DMS 273 treated with DMSO at 0.1 percent for 48 hours (cell line): ENCODE data around the gene PLAU.

Experiments used
- DNase-seq: peaks from one replicate; lab custom pipeline; 2025; lab: John Stamatoyannopoulos, UW

The PLAU gene

GRCh38 chr10:73910764-73911552, at the start of gene PLAU:
Gene PLAU (plus strand): TSS chr10:73911132. CDS start chr10:73911556, 424 bp downstream.
- no peak for DNase-seq

GRCh38 chr10:73862011-73862410, 48.9 kb upstream of the PLAU start:
- no peak for DNase-seq

- no peak for DNase-seq
Measured at GRCh38 chr10:73863039-73863817, 47.7 kb upstream of the PLAU start.

- no peak for DNase-seq
Measured at GRCh38 chr10:73864229-73864628, 46.7 kb upstream of the PLAU start.

- no peak for DNase-seq
Measured at GRCh38 chr10:73865107-73865458, 45.8 kb upstream of the PLAU start.

- DNase-seq = no peak
Measured at GRCh38 chr10:73865459-73866442, 45.2 kb upstream of the PLAU start.

GRCh38 chr10:73866621-73867020, 44.3 kb upstream of the PLAU start:
- no peak for DNase-seq

GRCh38 chr10:73867126-73867807, 43.7 kb upstream of the PLAU start:
- DNase-seq = no peak

- DNase-seq = no peak
Measured at GRCh38 chr10:73867871-73868631, 42.9 kb upstream of the PLAU start.

GRCh38 chr10:73868655-73869195, 42.2 kb upstream of the PLAU start:
- no peak for DNase-seq

GRCh38 chr10:73871295-73872189, 39.4 kb upstream of the PLAU start:
- DNase-seq = no peak

- DNase-seq = no peak
Measured at GRCh38 chr10:73872190-73872710, 38.7 kb upstream of the PLAU start.

GRCh38 chr10:73873142-73873837, 37.6 kb upstream of the PLAU start:
- DNase-seq = no peak

GRCh38 chr10:73873838-73874215, 37.1 kb upstream of the PLAU start:
- DNase-seq = no peak

- DNase-seq = no peak
Measured at GRCh38 chr10:73874267-73875138, 36.4 kb upstream of the PLAU start, which contains the start of gene CAMK2G. Gene CAMK2G (minus strand): TSS chr10:73874555. CDS start chr10:73874461, 94 bp downstream.

- DNase-seq = no peak
Measured at GRCh38 chr10:73875139-73875475, 35.8 kb upstream of the PLAU start.

- no peak for DNase-seq
Measured at GRCh38 chr10:73876157-73876556, 34.8 kb upstream of the PLAU start.

- no peak for DNase-seq
Measured at GRCh38 chr10:73876566-73876965, 34.4 kb upstream of the PLAU start.
